22Rv1 (cell line): Measurements from ENCODE around the gene STAT5A.

Source experiments
- H3K27ac ChIP-seq: fragments of 450-650 bp; 2 replicates; pipeline ENCODE4 v1.5.1; 2017
- ZFX ChIP-seq: fragments of 450-650 bp; IDR thresholded peaks from 2 replicates; pipeline ENCODE4 v1.6.1; 2017; ENCODE audit warnings: antibody characterized with exemption, borderline replicate concordance
- TF ChIP-seq, protein P1 (sequence below): fragments of 450-650 bp; IDR thresholded peaks from 2 replicates; pipeline ENCODE4 v1.5.1; 2017; ENCODE audit warnings: mild to moderate bottlenecking

Gene STAT5A

DNA sequence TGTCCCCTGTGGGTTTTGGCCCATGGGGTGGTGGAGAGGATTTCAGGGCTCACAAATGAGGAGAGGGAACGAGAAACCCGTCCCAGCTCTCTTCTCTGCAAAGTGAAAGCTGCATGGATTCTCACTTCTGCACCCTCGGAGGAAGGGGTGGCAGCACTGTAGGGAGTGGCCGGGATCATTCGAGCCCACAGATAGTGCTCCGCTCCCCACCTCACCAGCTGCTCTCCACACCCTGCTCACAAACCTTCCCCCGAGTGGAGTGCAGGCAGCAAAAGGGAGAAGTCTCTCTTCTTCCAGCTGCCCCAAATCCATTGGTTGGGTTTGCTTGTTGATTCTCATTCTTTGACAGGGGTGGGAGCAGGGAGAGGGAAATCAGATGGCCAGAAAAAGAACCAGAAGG is 20.1 kb downstream of the STAT5A start:
- no peak overlapping the region for H3K27ac ChIP-seq
- no peak for TF ChIP-seq ZFX
- TF ChIP-seq, protein P1, sequence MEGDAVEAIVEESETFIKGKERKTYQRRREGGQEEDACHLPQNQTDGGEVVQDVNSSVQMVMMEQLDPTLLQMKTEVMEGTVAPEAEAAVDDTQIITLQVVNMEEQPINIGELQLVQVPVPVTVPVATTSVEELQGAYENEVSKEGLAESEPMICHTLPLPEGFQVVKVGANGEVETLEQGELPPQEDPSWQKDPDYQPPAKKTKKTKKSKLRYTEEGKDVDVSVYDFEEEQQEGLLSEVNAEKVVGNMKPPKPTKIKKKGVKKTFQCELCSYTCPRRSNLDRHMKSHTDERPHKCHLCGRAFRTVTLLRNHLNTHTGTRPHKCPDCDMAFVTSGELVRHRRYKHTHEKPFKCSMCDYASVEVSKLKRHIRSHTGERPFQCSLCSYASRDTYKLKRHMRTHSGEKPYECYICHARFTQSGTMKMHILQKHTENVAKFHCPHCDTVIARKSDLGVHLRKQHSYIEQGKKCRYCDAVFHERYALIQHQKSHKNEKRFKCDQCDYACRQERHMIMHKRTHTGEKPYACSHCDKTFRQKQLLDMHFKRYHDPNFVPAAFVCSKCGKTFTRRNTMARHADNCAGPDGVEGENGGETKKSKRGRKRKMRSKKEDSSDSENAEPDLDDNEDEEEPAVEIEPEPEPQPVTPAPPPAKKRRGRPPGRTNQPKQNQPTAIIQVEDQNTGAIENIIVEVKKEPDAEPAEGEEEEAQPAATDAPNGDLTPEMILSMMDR: no peak

DNA sequence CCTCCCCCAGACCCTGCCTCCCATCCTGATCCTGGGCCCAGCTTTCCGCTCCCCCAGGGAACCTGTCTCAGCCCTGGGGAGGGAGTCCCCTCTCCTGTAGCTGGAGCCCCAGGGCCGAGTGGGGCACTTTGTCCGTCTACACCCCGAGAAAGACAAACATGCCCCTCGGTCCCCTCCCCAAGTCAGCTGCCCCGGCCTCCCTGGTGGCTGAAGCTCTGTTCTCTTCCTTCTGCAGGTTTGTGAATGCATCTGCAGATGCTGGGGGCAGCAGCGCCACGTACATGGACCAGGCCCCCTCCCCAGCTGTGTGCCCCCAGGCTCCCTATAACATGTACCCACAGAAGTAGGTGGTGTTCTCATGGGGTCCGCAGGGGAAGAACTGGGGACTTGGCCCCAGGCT is 20.8 kb downstream of the STAT5A start:
- TF ChIP-seq ZFX: no peak
- TF ChIP-seq, protein P1: no peak
- no peak overlapping the region for H3K27ac ChIP-seq

DNA sequence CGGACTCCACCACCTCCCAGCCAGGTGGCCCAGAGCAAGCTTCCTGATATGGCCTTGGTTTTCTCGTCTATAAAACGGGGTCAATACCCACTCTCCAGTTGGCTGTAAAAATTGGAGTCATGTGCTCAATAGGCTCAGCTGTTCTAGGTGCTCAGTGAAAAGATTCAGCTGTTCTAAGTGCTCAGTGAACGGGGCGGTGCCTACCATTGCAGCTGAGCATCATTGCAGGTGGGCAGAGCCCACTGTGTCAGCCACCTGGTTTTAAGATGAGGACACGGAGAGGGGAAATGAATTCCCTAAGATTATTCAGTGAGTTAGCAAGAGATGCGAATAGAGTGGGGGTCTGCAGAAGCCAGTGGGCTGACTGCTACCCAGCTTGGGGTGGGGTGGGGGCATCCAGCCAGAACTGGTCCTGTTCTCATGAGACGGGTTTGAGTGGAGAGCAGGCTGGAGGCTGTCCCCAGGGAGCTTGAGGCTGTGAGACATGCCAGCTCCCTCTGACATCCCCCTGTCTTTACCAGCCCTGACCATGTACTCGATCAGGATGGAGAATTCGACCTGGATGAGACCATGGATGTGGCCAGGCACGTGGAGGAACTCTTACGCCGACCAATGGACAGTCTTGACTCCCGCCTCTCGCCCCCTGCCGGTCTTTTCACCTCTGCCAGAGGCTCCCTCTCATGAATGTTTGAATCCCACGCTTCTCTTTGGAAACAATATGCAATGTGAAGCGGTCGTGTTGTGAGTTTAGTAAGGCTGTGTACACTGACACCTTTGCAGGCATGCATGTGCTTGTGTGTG is 21.9 kb downstream of the STAT5A start:
- TF ChIP-seq ZFX: no peak
- TF ChIP-seq, protein P1: no peak
- no peak overlapping the region for H3K27ac ChIP-seq

DNA sequence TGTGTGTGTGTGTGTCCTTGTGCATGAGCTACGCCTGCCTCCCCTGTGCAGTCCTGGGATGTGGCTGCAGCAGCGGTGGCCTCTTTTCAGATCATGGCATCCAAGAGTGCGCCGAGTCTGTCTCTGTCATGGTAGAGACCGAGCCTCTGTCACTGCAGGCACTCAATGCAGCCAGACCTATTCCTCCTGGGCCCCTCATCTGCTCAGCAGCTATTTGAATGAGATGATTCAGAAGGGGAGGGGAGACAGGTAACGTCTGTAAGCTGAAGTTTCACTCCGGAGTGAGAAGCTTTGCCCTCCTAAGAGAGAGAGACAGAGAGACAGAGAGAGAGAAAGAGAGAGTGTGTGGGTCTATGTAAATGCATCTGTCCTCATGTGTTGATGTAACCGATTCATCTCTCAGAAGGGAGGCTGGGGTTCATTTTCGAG is 22.5 kb downstream of the STAT5A start:
- TF ChIP-seq, protein P1: no peak
- no peak for TF ChIP-seq ZFX
- H3K27ac ChIP-seq: no peak overlapping the region

DNA sequence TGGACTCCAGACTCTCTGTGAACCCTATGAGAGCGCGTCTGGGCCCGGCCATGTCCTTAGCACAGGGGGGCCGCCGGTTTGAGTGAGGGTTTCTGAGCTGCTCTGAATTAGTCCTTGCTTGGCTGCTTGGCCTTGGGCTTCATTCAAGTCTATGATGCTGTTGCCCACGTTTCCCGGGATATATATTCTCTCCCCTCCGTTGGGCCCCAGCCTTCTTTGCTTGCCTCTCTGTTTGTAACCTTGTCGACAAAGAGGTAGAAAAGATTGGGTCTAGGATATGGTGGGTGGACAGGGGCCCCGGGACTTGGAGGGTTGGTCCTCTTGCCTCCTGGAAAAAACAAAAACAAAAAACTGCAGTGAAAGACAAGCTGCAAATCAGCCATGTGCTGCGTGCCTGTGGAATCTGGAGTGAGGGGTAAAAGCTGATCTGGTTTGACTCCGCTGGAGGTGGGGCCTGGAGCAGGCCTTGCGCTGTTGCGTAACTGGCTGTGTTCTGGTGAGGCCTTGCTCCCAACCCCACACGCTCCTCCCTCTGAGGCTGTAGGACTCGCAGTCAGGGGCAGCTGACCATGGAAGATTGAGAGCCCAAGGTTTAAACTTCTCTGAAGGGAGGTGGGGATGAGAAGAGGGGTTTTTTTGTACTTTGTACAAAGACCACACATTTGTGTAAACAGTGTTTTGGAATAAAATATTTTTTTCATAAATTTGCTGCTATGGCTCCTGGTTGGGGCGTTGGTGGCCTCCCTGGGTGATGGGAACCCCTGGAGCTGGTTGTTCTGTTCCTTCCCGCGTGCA is 23.1 kb downstream of the STAT5A start:
- no peak overlapping the region for H3K27ac ChIP-seq
- TF ChIP-seq ZFX: no peak
- TF ChIP-seq, protein P1: no peak

DNA sequence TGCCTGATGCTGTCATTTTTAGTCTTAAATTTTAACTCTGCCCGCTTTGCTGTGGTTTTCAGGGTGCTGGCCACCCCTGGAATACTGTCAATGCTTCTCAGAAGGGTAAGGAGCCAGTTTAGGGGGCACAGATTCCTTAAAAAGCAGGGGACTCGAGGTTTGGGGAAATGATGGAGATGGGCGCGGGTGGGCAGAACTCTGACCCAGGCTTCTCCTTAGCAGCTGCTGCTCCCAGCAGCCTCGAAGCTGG is 23.7 kb downstream of the STAT5A start:
- no peak for TF ChIP-seq ZFX
- TF ChIP-seq, protein P1: no peak

More for the DNA sequence above, 23.7 kb downstream of the STAT5A start:
- H3K27ac ChIP-seq: no peak overlapping the region
